HCT116 (cell line): ENCODE data around the gene GHRHR.

Experiments used
- CEBPB ChIP-seq: IDR thresholded peaks from 2 replicates; pipeline ENCODE4 v1.6.1; 2012; ENCODE audit warnings: low read depth
- CTCF ChIP-seq, 3 experiments: fragments of 200-600 bp in 1 of 3; sonication (generic) in 1 of 3; IDR thresholded peaks in 2 of 3; conservative IDR thresholded peaks in 1 of 3; 2 replicates each; pipeline ENCODE4 v1.5.1; 2012 to 2017; ENCODE audit warnings: low read depth in 2 of 3, low read length in 2 of 3, antibody characterized with exemption in 1 of 3, borderline replicate concordance in 1 of 3, control low read depth in 1 of 3, mild to moderate bottlenecking in 1 of 3, mixed read lengths in 1 of 3, mixed run types in 1 of 3, moderate library complexity in 1 of 3; ENCODE audit not compliant: insufficient read depth in 1 of 3
- EGR1 ChIP-seq: IDR thresholded peaks from 2 replicates; pipeline ENCODE4 v1.6.1; 2012; ENCODE audit warnings: low read depth
- POLR2A ChIP-seq: IDR thresholded peaks from 2 replicates; pipeline ENCODE4 v1.7.0; 2011; ENCODE audit warnings: borderline replicate concordance; ENCODE audit not compliant: insufficient read depth, insufficient read length; ENCODE audit errors: extremely low read depth
- POLR2AphosphoS5 ChIP-seq: IDR thresholded peaks from 2 replicates; pipeline ENCODE4 v1.6.1; 2011; ENCODE audit warnings: mild to moderate bottlenecking, low read depth, low read length, moderate library complexity
- RAD21 ChIP-seq: IDR thresholded peaks from 2 replicates; pipeline ENCODE4 v1.6.1; 2012; ENCODE audit warnings: low read depth, mild to moderate bottlenecking
- SP1 ChIP-seq: IDR thresholded peaks from 2 replicates; pipeline ENCODE4 v1.6.1; 2012; ENCODE audit warnings: low read depth
- SRF ChIP-seq: IDR thresholded peaks from 2 replicates; pipeline ENCODE4 v1.6.1; 2012; ENCODE audit warnings: low read depth
- TCF7L2 ChIP-seq: IDR thresholded peaks from 2 replicates; pipeline ENCODE4 v1.7.0; 2011; ENCODE audit warnings: borderline replicate concordance, inconsistent platforms; ENCODE audit not compliant: insufficient read depth, insufficient read length; ENCODE audit errors: extremely low read depth
- ZFX ChIP-seq: fragments of 450-650 bp; IDR thresholded peaks from 2 replicates; pipeline ENCODE4 v1.6.1; 2017
- ZNF274 ChIP-seq: fragments of 200-500 bp; sonication (Bioruptor generic); IDR thresholded peaks from 2 replicates; pipeline ENCODE4 v1.6.1; 2014; ENCODE audit warnings: mild to moderate bottlenecking, low read depth, low read length, inconsistent platforms
- TF ChIP-seq, protein P1 (sequence below): IDR thresholded peaks from 2 replicates; pipeline ENCODE4 v1.6.1; 2012
- TF ChIP-seq, protein P2 (sequence below): IDR thresholded peaks from 2 replicates; pipeline ENCODE4 v1.6.1; 2012; ENCODE audit warnings: low read depth

DNA sequence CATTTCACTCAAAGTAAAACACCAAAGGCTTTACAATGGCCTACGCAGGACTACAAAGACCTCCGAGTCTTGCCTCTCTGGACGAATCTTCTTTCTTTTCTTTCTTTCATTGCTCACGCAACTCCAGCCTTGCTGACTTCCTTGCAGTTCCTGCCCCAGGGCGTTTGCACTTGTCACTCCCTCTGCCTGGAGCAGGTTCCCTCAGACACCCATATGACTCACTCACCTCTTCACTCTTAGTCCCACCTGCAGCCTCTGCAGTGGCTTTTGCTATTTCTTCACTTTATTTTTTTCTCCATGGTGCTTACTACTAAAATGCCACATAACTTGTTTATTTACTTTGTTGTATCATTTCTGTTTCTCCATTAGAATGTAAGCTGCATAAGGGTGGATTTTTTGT lies 33.1 kb downstream of the GHRHR start:
- TF ChIP-seq CTCF (IDR thresholded peaks at IDR 0.05 in 2 of 3, conservative IDR thresholded peaks at IDR 0.05 in 1 of 3; ENCODE audit: borderline replicate concordance in 1 of 3, insufficient read depth in 1 of 3, low read depth in 2 of 3, low read length in 2 of 3) (no peak), POLR2AphosphoS5 (no peak), RAD21 (no peak), POLR2A (no peak), SRF (no peak), ZFX (no peak), SP1 (no peak), TCF7L2 (no peak), ZNF274 (no peak), EGR1 (no peak), CEBPB (no peak)
- TF ChIP-seq, protein P1, sequence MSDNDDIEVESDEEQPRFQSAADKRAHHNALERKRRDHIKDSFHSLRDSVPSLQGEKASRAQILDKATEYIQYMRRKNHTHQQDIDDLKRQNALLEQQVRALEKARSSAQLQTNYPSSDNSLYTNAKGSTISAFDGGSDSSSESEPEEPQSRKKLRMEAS: no peak
- TF ChIP-seq, protein P2, sequence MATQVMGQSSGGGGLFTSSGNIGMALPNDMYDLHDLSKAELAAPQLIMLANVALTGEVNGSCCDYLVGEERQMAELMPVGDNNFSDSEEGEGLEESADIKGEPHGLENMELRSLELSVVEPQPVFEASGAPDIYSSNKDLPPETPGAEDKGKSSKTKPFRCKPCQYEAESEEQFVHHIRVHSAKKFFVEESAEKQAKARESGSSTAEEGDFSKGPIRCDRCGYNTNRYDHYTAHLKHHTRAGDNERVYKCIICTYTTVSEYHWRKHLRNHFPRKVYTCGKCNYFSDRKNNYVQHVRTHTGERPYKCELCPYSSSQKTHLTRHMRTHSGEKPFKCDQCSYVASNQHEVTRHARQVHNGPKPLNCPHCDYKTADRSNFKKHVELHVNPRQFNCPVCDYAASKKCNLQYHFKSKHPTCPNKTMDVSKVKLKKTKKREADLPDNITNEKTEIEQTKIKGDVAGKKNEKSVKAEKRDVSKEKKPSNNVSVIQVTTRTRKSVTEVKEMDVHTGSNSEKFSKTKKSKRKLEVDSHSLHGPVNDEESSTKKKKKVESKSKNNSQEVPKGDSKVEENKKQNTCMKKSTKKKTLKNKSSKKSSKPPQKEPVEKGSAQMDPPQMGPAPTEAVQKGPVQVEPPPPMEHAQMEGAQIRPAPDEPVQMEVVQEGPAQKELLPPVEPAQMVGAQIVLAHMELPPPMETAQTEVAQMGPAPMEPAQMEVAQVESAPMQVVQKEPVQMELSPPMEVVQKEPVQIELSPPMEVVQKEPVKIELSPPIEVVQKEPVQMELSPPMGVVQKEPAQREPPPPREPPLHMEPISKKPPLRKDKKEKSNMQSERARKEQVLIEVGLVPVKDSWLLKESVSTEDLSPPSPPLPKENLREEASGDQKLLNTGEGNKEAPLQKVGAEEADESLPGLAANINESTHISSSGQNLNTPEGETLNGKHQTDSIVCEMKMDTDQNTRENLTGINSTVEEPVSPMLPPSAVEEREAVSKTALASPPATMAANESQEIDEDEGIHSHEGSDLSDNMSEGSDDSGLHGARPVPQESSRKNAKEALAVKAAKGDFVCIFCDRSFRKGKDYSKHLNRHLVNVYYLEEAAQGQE: no peak
